Chondrocyte (in vitro differentiated cells): ENCODE results near the gene CYP27A1. TPM values are rescaled to one million over a fixed set of nuclear protein-coding genes. Genes with fewer than 3 reads are reported as not detected.

ENCODE experiments used
- DNase-seq: peaks from one replicate; pipeline ENCODE4 v3.0.0; 2021; ENCODE audit warnings: mixed read lengths, low spot score
- H3K27ac Mint-ChIP-seq: one replicate; pipeline ENCODE4 v1.8.0; 2021; ENCODE audit warnings: mild to moderate bottlenecking, moderate library complexity, mixed read lengths; ENCODE audit not compliant: unreplicated experiment
- H3K27me3 Mint-ChIP-seq: 2 replicates; pipeline ENCODE4 v1.8.0; 2021; ENCODE audit warnings: low read depth, mixed read lengths
- H3K36me3 Mint-ChIP-seq: 2 replicates; pipeline ENCODE4 v1.8.0; 2021; ENCODE audit warnings: low read depth, mixed read lengths
- H3K4me1 Mint-ChIP-seq: 2 replicates; pipeline ENCODE4 v1.8.0; 2021; ENCODE audit warnings: low read depth, mild to moderate bottlenecking, mixed read lengths
- H3K4me3 Mint-ChIP-seq: one replicate; pipeline ENCODE4 v1.8.0; 2021; ENCODE audit warnings: mild to moderate bottlenecking, moderate library complexity, mixed read lengths; ENCODE audit not compliant: unreplicated experiment
- H3K9me3 Mint-ChIP-seq: 2 replicates; pipeline ENCODE4 v1.8.0; 2021; ENCODE audit warnings: low read depth, mixed read lengths
- CTCF ChIP-seq: fragments of 200-600 bp; sonication (generic); IDR thresholded peaks from 2 replicates; pipeline ENCODE4 v1.5.0; 2021; ENCODE audit warnings: antibody characterized with exemption, mild to moderate bottlenecking, moderate library complexity
- total RNA-seq: library from RNA; stranded (reverse); gene quantifications from 3 replicates; pipeline ENCODE4 v1.2.1, GENCODE V29; 2021

The CYP27A1 gene
- total RNA-seq, 1 donor from 2014 or later, result 5.2 TPM

- H3K27ac Mint-ChIP-seq, result no peak overlapping the region
- peaks cover 67% of the 10 kb centered on the region for H3K27me3 Mint-ChIP-seq
- H3K9me3 Mint-ChIP-seq, result no peaks in the 10 kb centered on the region
- H3K36me3 Mint-ChIP-seq, result peaks cover 1% of the 10 kb centered on the region
- TF ChIP-seq CTCF, result no peak
- DNase-seq, result peak; percentile 48
- peaks cover 24% of the 10 kb centered on the region for H3K4me1 Mint-ChIP-seq
- peak overlapping the region; percentile 67 for H3K4me3 Mint-ChIP-seq
Observed at GRCh38 chr2:218858671-218859555, 77.0 kb downstream of the CYP27A1 start.

- H3K9me3 Mint-ChIP-seq, result no peaks in the 10 kb centered on the region
- H3K36me3 Mint-ChIP-seq, result peaks cover 1% of the 10 kb centered on the region
- peaks cover 24% of the 10 kb centered on the region for H3K4me1 Mint-ChIP-seq
- H3K4me3 Mint-ChIP-seq, result peak within 1 kb of the TSS; percentile 67
- peaks cover 62% of the 10 kb centered on the region for H3K27me3 Mint-ChIP-seq
- DNase-seq, result peak; percentile 44
- H3K27ac Mint-ChIP-seq, result no peak within 1 kb of the TSS
- no peak for TF ChIP-seq CTCF
Observed at GRCh38 chr2:218859556-218859987, 77.6 kb downstream of the CYP27A1 start, which contains the start of gene WNT6. Gene WNT6 (plus strand): TSS chr2:218859805. CDS start chr2:218860038, 233 bp downstream.

- TF ChIP-seq CTCF, result no peak
- H3K36me3 Mint-ChIP-seq, result peaks cover 1% of the 10 kb centered on the region
- no peaks in the 10 kb centered on the region for H3K9me3 Mint-ChIP-seq
- peak; percentile 90 for DNase-seq
- H3K4me1 Mint-ChIP-seq, result peaks cover 24% of the 10 kb centered on the region
- H3K4me3 Mint-ChIP-seq, result peak overlapping the region; percentile 66
- no peak overlapping the region for H3K27ac Mint-ChIP-seq
- peaks cover 59% of the 10 kb centered on the region for H3K27me3 Mint-ChIP-seq
Observed at GRCh38 chr2:218859988-218860831, 78.3 kb downstream of the CYP27A1 start.

- no peak overlapping the region for H3K27ac Mint-ChIP-seq
- peaks cover 1% of the 10 kb centered on the region for H3K36me3 Mint-ChIP-seq
- peaks cover 24% of the 10 kb centered on the region for H3K4me1 Mint-ChIP-seq
- H3K4me3 Mint-ChIP-seq, result no peak overlapping the region
- peaks cover 54% of the 10 kb centered on the region for H3K27me3 Mint-ChIP-seq
- peak; percentile 24 for DNase-seq
- no peaks in the 10 kb centered on the region for H3K9me3 Mint-ChIP-seq
- no peak for TF ChIP-seq CTCF
Observed at GRCh38 chr2:218860950-218861381, 79.0 kb downstream of the CYP27A1 start.
